ENCODE measurements around the gene SNRPA.
A peak's percentile ranks its signal among the peaks of the same experiment; 100 is the strongest.

SNRPA gene

GRCh38 chr19:40717880-40718773, 32.9 kb upstream of the SNRPA start:
- TF ChIP-seq, protein P1, sequence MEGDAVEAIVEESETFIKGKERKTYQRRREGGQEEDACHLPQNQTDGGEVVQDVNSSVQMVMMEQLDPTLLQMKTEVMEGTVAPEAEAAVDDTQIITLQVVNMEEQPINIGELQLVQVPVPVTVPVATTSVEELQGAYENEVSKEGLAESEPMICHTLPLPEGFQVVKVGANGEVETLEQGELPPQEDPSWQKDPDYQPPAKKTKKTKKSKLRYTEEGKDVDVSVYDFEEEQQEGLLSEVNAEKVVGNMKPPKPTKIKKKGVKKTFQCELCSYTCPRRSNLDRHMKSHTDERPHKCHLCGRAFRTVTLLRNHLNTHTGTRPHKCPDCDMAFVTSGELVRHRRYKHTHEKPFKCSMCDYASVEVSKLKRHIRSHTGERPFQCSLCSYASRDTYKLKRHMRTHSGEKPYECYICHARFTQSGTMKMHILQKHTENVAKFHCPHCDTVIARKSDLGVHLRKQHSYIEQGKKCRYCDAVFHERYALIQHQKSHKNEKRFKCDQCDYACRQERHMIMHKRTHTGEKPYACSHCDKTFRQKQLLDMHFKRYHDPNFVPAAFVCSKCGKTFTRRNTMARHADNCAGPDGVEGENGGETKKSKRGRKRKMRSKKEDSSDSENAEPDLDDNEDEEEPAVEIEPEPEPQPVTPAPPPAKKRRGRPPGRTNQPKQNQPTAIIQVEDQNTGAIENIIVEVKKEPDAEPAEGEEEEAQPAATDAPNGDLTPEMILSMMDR (IDR thresholded peaks at IDR 0.05): no peak
- peak overlapping the region; percentile 78 to 81 for H3K4me3 ChIP-seq
- peak; percentile 62 to 81 for DNase-seq
- H3K27ac ChIP-seq: peak overlapping the region; percentile 96 to 97
- peaks cover 0 to 70% (median 59%) of the 10 kb centered on the region in 4 donors for H3K4me1 ChIP-seq
- H3K27me3 ChIP-seq: no peaks in the 10 kb centered on the region
- H3K9me3 ChIP-seq: no peaks in the 10 kb centered on the region
- intact Hi-C loops (cut with DNase I; ENCODE audit: low total_unique reads): no loop called here
- peaks cover 0 to 6% (median 0%) of the 10 kb centered on the region in 3 donors for H3K36me3 ChIP-seq

DNA sequence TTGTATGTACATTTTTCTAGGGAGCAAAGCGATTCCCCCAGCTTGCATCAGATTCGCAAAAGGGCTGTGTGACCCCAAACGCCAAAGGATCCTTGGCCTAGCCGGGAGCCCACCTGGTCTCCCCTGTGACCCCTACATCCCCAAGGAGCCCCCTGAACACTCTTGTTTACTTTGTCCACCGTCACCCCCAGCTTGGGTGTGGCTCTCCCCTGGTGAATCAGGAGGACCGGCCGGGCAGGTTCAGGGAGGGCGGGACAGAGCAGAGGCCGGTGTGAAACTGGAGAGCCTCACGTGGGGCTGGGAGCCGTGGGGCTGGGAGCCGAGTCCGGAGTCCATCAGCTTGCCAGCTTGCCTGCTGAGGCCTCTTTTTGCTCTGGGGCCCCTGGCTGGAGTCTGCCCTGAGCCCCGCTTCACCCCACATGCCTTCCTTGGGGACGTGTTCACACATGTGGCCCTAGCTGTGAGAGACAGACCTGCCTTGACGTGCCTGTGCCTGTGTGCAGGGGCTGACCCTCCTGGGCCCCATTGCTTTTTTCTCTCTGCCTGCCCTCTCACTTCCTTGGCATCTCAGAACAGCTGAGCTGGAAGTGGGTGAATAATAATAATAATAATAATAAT, 32.1 kb upstream of the SNRPA start:
- peaks cover 0 to 76% (median 59%) of the 10 kb centered on the region in 4 donors for H3K4me1 ChIP-seq
- no peaks in the 10 kb centered on the region for H3K27me3 ChIP-seq
- peak overlapping the region; percentile 96 to 97 for H3K27ac ChIP-seq
- peaks cover 2 to 13% (median 5%) of the 10 kb centered on the region in 3 donors for H3K36me3 ChIP-seq
- TF ChIP-seq, protein P1 (IDR thresholded peaks at IDR 0.05): no peak
- H3K4me3 ChIP-seq: peak overlapping the region; percentile 78 to 81
- intact Hi-C loops (cut with DNase I; ENCODE audit: low total_unique reads): no loop called here
- H3K9me3 ChIP-seq: no peaks in the 10 kb centered on the region
- DNase-seq: peak; percentile 73 to 87

DNA sequence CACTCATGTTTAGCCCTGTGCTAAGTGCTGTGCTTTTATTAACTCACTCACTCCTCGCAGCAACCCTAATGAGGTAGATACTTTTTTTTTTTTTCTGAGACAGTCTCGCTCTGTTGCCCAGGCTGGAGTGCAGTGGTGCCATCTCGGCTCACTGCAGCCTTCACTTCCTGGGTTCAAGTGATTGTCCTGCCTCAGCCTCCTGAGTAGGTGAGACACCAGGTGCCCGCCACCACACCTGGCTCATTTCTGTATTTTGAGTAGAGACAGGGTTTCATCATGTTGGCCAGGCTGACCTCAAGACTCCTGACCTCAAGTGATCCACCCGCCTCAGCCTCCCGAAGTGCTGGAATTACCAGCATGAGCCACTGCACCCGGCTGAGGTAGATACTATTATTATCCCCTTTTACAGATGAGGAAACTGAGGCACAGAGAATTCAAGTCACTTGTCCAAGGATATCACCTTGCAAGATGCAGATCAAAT, 31.5 kb upstream of the SNRPA start:
- TF ChIP-seq, protein P1 (IDR thresholded peaks at IDR 0.05): no peak
- no peaks in the 10 kb centered on the region for H3K9me3 ChIP-seq
- intact Hi-C loops (cut with DNase I; ENCODE audit: low total_unique reads): no loop called here
- peak overlapping the region; percentile 78 to 81 for H3K4me3 ChIP-seq
- H3K36me3 ChIP-seq: peaks cover 8 to 19% (median 10%) of the 10 kb centered on the region in 3 donors
- DNase-seq: no peak
- peaks cover 0 to 76% (median 56%) of the 10 kb centered on the region in 4 donors for H3K4me1 ChIP-seq
- H3K27ac ChIP-seq: peak overlapping the region; percentile 96 to 97
- no peaks in the 10 kb centered on the region for H3K27me3 ChIP-seq

DNA sequence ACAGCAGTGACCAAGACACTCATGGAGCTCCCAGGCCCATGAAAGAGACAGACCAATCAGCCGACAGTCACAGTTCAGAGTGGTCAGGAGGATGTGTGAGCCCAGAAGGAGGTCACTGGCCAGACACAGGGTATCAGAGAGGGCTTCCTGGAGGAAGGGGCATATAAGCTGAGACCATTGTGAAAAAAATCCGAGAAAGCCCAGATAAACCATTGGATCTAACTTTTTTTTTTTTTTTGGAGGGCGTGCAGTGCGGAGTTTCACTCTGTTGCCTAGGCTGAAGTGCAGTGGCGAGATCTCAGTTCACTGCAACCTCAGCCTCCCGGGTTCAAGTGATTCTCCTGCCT, 29.9 kb upstream of the SNRPA start:
- intact Hi-C loops (cut with DNase I; ENCODE audit: low total_unique reads): no loop called here
- no peaks in the 10 kb centered on the region for H3K27me3 ChIP-seq
- H3K27ac ChIP-seq: peak overlapping the region; percentile 96 to 97
- TF ChIP-seq, protein P1 (IDR thresholded peaks at IDR 0.05): no peak
- DNase-seq: no peak
- no peaks in the 10 kb centered on the region for H3K9me3 ChIP-seq
- peak overlapping the region; percentile 78 to 81 for H3K4me3 ChIP-seq
- peaks cover 0 to 65% (median 48%) of the 10 kb centered on the region in 4 donors for H3K4me1 ChIP-seq
- H3K36me3 ChIP-seq: peaks cover 19 to 36% (median 25%) of the 10 kb centered on the region in 3 donors

DNA sequence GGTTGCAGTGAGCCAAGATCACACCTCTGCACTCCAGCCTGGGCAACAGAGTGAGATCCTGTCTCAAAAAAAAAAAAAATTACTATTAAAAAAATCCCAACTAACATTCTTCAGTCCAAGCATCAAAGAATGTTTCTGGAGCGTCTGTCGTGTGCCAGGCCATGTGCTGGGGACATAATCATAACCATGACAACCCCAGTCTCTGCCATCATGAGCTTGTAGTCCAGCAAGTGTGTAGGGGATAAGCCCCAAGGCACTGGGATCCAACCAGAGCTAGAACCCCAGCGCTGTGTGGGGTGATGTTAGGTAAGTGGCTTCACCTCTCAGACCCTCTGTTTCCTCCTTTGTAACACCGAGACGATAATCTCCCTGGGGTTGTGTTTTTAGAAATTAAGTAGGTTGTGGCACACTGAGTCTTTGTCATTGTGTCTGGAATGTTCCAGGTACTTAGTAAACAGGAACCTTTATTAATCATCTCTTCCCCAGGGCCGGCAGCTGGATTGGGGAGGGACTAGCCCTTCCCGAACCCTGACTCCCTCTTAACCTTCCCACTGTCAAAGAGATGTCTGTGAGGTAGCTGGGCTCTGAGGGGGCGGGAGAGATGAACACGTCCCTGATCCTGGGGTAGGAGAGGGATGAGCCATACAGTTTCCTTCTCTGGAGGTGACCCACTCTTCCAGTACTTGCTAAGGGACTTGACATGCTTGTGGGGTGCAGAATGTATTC, 28.9 kb upstream of the SNRPA start:
- H3K27ac ChIP-seq: peak overlapping the region; percentile 96 to 97
- no peak for DNase-seq
- no peaks in the 10 kb centered on the region for H3K9me3 ChIP-seq
- intact Hi-C loops (cut with DNase I; ENCODE audit: low total_unique reads): no loop called here
- H3K27me3 ChIP-seq: no peaks in the 10 kb centered on the region
- peak overlapping the region; percentile 78 to 81 for H3K4me3 ChIP-seq
- H3K4me1 ChIP-seq: peaks cover 0 to 62% (median 45%) of the 10 kb centered on the region in 4 donors
- peaks cover 27 to 45% (median 35%) of the 10 kb centered on the region in 3 donors for H3K36me3 ChIP-seq
- TF ChIP-seq, protein P1 (IDR thresholded peaks at IDR 0.05): no peak
